SHP77 (cell line): ENCODE results near the gene TGFBRAP1.
A peak's percentile ranks its signal among the peaks of the same experiment; 100 is the strongest.

ENCODE experiments used
- DNase-seq, 2 experiments: peaks; one replicate each; lab custom pipeline; 2025; lab: John Stamatoyannopoulos, UW

The TGFBRAP1 gene

GRCh38 chr2:105238664-105239240, 90.8 kb downstream of the TGFBRAP1 start:
- no peak for DNase-seq

GRCh38 chr2:105237045-105237765, 92.3 kb downstream of the TGFBRAP1 start:
- DNase-seq = no peak

GRCh38 chr2:105236060-105236424, 93.5 kb downstream of the TGFBRAP1 start:
- DNase-seq = no peak

GRCh38 chr2:105235388-105236059, 94.0 kb downstream of the TGFBRAP1 start:
- DNase-seq = peak; percentile 57 to 84

- DNase-seq = no peak
Observed at GRCh38 chr2:105231232-105231619, 98.3 kb downstream of the TGFBRAP1 start.

GRCh38 chr2:105224444-105224843, 105.1 kb downstream of the TGFBRAP1 start:
- DNase-seq = no peak

- DNase-seq = no peak
Observed at GRCh38 chr2:105220604-105221003, 108.9 kb downstream of the TGFBRAP1 start.

GRCh38 chr2:105215586-105216192, 113.8 kb downstream of the TGFBRAP1 start:
- DNase-seq = no peak
